Activated naive CD4-positive, alpha-beta T cell (primary cell): Measurements from ENCODE around the gene SETMAR.
"Not testable (repeated sequence)": the region's sequence is repeated elsewhere in the genome, so short reads cannot be mapped to it uniquely, and the experiment has no call there.

Experiments used
- DNase-seq, 4 experiments: peaks; one replicate each; lab custom pipeline; 2025; lab: John Stamatoyannopoulos, UW

The SETMAR gene

DNA sequence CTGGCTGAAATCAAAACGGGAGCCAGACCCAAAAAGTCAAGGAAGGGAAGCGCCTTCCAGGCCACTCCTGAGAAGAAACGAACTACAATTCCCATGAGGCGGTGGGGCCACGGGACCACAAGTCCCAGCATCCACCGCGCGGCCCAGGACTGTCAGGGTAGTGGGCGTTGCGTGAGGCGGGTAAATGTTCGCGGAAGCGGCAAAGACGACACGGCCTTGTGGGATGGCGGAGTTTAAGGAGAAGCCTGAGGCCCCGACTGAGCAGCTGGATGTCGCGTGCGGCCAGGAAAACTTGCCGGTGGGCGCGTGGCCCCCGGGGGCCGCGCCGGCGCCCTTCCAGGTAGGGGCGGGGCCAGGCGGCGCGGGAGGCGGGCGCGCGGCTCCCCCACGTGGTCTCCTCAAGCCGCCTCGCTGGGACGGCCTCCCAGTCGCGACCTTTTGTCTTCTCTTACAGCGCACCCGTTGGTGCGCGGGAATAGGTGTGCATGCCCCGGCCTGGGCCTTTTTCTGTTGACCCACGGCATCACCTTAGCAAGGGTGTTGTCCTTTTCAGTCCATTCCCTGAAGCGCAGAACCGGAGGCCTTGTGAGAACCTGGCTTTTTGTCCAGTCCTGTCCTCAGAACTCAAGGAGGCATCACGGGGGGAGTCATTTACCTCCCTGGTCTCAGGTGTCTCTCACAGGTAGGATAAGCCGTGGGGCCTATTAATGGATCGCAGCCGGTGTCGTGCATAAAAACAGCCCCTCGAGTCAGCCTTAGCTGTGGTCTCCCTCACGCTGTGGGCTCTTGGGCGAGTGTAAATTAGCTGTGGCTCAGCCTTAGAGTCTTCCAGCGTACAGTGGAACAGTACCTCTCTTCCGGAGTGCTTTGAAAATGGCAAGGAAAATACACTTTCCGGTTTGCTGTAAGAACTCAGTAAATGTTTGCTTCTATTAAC is at the start of gene SETMAR:
SETMAR (plus strand) TSS at position 183 of the 937 bp plus-strand sequence; CDS start at position 185, 2 bp downstream.
- peak; percentile 67 to 84 (median 76) for DNase-seq

DNA sequence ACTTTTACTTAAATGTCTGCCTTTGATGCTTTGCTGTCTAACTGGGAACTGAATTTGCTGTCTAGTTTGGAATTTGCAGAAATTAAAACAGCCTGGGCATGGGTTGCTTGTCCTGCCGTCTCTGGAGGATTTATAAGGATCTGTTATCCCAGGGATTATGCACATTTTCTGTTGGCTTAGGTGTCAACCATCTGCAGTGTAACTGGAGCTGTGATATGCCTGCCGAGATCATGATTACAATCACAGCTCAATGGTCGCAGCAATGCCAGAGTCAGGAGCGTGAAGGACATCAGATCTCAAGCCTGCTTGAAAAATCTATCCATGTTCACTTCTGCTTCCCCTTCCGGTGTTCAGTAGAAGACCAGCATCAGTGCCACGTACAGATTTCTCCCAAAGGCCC is 41.8 kb upstream of the SETMAR start:
- DNase-seq = no peak

DNA sequence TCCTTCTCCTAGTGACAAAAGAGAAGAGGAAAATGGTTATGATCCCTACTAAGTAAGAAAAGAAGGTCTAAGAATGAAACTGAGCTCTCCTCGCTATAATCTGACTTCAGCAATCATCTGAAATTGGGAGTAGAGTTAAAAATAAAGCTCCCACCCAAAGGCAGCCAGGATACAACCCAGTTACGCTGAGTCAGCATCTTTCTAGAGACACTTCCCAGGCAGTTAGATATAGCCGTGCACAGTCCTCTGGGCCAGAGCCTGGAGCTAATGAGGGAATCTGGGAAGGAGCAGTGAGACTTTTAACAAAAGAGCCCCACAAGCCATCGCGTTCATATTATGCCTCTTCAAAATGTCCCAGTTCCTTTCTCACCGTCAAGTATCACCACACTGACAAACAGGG is 39.1 kb upstream of the SETMAR start:
- no peak for DNase-seq

DNA sequence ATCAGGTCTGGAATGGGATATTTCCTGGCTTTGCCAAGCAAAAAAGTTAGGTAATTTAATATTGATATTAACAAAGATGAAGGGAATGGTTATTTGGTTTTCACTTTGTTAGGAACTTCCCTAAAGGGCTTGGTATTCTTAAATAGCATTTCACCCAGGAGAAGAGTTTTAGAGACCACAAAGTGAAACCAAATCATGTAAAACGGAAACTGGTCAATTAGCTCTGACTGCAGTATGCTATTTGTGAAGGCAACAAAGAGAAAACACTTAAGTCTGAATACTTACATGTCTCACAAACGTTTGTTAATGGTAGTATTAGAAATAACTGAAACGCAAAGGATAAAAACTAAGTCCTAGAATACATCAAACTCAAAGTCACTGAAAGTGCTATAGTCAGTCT is 32.4 kb upstream of the SETMAR start:
- DNase-seq = no peak

DNA sequence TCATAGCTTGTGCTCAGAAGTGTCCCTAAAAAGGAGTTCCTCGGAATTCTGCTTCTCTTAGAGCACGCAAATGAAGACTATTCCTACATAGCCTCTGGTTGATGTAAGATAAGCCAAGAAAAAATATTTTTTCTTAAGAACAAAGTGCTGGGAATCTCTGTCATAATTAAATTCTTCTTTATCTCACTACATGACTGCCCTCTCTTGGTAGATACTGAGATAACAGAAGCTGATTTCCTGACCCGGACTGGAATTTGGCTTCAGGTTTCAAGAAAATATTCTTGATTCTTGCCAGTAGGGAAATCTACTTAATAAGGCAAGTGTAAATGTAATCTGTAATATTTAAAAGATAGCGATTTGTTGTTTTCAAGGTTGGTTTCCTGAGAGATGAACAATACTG is 31.3 kb upstream of the SETMAR start:
- no peak for DNase-seq

DNA sequence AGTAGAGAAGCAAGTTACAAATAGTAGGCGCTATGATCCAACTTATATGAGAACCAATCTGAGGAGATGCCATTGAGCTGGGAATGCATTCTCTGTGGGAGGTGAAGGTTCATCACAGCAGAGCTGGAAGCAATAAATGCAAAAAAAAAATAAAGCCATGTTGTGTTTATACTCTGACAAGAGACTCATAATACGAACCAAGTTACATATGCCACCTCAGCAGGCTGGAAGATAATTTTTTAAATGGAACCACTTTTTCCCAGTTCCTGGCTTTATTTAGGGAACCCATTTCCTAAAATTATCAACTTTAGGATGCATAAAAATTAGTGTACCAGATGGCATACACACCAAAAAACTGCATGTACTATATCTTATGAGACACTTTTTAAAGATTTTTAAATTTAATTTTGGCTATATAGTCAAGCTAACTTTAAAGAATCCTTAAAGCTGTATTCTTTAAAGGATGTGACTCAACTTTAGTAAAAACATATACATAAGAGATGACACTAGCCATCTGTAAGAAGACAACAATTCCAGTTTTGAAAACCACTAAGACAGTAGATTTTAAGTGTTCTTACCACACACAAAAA is 23.6 kb upstream of the SETMAR start:
- no peak for DNase-seq

DNA sequence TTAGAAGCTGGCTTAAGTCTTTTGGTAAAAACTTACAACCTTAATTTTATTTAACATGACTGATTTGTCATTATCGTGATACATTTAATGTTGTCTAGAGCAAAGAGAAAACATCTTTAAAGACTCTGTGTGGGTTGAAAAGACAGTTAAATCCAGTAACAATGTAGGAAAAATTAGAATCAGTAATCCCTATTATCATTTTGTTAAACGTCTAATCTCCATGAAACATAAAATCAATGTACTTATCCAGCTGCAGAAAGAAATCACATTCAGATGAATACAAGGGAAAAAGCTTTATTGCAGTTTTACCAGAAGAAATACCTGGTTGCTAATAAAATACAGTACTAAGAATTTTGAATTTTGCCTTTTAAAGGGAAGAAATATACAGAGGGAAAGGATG is 21.2 kb upstream of the SETMAR start:
- no peak for DNase-seq

DNA sequence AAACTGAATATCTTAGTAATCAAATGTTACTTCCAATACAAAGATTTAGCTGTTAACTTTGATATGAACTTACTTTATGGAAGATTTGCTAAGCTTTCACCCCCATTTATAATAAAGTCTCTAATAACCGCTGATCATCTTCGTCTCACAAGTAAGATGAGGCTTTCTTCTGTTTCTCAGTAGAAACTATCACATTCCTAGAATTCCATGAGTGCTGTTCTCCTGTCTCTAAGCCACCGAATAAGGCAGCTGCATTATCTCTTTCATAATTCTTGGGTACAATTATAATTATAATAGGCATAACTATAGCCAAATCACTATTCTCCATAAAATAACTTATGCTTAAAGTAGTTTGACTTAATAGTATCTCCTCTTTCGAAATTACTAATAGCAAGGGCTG is 18.3 kb upstream of the SETMAR start:
- no peak for DNase-seq

DNA sequence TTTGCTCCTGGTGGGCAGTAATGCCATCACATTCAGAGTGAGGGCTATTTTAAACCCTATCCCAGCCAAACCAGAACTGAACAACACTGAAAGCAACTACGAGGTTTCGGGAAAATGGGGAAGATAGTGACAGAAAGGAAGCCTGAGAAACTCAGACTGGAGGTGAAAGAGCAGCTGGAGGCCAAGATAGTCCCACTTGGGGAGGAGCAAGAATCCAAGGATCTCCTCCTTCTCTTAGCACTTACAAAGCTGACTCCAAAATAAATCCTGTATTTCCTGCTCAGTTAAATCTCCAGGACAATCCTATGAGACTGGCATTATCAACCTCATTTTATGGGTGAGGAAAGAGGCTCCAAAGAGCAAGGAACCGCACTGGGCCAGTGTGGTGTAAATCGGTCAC is 14.1 kb upstream of the SETMAR start:
- no peak for DNase-seq

DNA sequence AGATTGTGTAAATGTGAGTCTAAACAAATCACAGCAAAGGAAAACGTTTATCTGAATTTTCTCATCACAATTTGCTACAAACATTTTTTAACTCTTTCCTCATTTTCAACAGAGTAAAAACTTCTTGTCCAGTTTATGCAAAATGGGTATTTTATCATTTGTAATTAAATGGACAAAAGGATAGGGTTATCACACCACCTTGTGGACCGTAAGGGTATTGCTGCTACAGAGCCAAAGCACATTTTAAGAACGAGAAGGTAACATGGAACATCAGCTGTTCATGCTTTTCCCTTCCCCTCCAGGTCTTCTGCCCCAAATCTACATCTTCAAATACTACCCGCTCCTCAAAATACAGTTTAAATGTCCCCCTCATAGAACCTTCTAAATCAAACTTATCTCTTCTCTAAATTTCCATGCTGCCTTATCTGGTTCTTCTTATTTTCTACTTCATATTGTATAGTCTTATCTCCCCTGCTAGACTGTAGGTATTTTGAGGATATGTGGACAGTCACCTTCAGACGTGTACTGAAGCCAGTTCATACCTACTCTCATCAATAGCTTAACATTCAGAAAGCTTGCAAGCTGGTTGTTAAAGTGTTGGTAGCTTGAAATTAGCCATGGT is 12.8 kb upstream of the SETMAR start:
- DNase-seq = peak in 1 of 4 experiments; percentile 2

DNA sequence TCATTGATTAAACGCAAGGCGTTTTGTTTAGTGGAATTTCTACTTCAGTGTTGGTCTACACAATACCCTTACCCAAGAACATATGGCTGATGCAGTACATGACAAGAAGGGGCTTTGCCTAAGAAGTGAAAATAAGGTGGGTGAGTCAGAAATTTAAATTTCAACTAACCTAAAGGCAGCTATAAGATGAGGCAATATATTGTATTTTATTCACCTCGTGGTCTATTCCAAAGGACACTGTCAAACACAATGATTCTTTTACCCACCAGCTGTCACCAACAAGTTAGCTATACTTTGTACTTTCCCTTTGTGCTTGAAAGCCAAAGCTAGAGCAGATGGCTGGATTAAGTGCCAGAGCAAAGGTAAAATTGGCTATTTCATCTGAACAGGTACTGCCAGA is 10.9 kb upstream of the SETMAR start:
- no peak for DNase-seq

DNA sequence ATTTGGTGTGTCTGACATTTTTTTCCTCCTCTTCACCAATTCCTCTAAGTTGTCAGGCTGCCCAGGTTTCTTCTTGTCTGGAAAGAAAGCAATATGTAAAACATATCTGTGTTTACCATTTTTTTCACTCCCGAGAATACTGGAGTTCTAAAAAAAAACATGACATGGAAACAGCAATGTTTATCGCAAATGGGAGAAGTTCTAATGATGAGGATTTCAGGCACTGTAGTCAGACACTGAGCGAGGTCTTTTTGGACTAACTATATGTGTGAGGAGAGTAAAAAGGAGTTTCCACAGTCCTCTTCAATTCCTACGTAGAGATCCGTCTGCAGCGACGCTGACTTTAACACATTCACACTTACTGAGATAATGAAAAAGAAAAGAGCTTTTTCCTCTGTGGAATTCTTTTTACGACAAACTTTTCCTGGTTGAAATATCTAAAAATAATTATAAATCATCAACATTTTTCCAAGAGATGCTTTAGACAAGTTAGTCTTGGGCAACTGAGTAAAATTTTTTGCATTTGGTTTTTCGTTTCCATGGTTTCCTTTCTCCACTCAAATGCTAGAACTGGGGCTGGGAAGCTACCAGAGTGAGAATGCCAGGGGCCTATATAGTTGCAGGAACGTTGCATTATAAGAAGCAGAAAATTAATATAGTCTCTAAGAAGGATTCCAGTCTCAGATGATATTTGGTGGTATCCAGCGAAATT is 8.4 kb upstream of the SETMAR start:
- DNase-seq = no peak

DNA sequence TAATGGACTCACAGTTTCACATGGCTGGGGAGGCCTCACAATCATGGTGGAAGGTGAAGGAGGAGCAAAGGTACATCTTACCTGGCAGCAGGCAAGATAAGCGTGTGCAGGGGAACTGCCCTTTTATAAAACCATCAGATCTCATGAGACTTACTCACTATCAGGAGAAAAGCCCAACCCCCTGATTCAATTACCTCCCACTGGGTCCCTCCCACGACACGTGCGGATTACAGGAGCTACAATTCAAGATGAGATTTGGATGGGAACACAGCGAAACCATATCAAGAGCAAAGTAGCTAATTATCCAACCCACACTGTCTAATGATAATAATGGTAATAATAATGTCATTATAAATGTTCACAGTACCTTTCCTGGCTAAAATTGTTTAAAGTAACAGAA is 6.7 kb upstream of the SETMAR start:
- DNase-seq = not testable (repeated sequence)

DNA sequence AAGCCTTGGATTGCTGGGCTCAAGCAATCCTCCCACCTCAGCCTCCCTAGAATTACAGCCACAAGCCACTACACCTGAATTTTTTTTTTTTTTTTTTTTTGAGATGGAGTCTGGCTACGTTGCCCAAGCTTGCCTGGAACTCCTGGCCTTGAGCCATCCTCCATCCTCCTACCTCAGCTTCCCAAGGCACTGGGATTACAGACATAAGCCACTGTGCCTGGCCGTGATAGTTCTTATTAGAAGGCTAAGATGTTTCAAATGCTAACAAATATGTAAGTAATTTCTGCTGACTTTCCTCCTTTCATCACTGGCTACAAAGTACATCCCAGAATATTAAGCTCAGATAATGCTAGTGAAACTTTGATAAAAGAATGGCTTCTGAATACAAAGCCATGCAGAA is 5.7 kb upstream of the SETMAR start:
- no peak for DNase-seq

DNA sequence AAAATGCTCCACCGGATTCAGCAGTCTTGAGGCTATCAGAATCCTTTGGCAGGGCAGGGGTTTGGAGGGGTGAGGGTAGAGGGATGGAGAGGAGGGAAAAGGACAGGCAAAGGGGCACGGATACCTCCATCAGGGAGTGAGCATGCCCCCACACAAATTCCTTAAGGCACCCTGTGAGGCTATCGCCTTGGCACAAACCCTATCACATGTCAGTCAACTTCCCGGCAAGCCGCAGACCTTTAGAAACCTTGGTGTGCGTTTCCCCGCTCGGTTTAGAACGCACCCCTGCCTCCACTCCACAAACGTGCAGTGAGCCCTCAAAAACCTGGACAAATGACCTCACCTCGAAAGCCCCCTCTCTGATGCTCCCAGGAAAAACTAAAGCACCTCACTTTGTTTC is 422 bp upstream of the SETMAR start:
- DNase-seq = no peak

DNA sequence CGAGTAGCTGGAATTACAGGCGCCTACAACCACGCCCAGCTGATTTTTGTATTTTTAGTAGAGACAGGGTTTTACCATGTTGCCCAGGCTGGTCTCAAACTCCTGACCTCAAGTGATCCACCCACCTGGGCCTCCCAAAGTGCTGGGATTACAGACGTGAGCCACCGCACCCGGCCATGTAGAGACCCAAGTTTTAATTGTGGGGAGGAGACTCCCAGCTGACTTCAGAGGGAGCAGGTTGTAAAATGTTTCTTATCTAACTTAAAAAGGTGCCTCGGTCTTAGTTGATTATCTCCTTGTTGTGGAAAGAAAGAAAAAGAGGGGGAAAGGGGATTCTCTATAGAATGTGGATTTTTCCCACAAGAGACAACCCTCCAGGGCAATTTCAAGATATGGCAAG is 2.0 kb downstream of the SETMAR start:
- DNase-seq = not testable (repeated sequence)

DNA sequence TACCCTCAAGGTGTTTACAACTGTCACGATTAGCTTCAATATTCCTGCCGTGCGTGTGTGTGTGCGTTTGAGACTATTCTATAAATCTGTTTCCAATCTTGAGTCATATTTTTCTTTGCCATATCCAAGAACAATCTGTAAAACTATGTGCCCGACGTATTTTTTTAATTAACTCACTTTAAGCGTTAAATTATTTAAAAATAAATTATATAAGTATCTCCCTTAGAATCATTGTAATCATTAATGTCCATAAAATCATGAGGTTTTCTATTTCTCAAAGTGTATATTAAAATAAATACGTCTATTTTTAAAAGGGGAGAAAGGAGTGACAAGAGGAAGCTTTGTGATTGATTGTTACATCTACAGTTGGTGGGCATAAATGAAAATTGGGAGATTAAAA is 2.9 kb downstream of the SETMAR start:
- no peak for DNase-seq

DNA sequence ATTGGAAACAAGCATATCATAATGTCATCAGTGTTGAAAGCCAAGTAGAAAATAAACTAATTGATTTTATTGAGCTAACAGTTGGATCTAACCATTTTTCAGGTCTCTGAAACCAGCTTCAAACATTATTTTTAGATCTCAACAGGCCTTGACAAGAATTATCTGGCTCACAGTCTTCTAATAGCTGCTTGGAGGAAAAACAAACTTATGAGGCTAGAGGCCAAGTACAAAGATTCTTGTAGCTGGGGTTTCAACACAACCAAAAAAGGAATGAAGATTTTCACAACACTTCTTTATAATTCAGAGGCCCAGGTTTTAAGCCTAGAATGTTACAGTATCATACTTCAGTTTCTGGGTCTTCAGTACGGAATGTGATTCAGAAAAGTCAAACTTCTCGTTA is 3.7 kb downstream of the SETMAR start:
- DNase-seq = no peak

DNA sequence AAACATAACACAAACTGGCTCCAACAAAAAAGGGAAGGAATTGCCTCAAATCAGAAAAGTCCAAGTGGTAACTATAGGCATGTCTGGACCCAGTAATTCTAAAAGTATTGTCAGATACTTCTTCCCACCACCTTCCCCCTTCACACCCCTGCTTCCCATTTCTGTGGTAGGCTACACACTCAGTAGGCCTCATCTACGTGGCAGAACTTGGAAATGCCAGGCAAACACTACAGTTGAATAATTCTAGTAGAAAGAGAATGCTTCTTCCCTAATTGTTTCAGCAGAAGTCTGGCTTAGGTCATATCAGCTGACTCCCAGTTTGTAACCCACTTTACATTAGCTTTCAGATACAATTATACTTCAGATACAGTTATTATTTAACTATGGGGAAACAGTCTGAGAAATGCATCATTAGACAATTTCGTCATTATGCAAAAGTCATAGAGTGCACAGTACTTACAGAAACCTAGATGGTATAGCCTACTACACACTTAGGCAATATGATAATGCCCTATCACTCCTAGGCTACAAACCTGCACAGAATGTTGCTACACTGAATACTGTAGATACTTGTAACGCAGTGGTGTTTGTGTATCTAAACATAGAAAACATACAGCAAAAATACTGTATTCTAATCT is 6.4 kb downstream of the SETMAR start:
- no peak for DNase-seq

DNA sequence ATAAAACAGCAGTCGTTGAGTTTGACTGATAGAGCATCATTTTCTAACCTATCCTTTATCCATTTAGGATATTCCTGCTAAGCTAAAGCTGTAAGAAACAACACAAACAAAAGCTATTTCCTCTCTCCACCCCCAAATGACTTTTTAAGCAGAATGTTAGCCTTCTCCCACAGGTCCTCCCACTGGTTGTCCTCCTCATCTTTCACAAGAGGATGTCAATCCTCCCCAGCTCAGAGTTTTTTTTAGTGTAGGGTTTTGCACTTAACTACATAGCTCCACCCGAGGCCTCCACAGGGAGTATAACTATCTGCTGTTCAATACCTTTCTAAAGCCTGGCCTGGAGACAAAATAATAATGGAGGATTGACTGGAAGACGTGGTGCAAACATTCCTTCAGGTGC is 7.8 kb downstream of the SETMAR start:
- DNase-seq = no peak

DNA sequence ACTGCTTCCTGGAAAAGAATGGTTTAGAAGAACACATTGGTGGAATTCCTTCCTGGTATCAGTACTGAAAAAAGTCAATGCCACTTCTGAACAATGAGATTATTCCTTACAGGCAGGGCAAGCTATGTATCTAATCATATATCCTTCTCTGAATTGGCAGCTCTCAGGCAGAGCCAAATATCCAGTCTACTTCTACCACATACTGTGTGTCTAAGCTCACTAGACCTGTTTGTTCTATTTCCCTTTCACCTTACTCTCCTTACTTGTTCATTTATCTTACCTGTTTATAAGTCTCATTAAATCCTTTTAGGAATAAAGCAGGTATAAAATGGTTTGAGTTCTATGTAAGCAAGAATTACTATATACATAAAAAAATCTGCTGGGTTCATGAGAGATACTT is 8.3 kb downstream of the SETMAR start:
- no peak for DNase-seq
